ENCODE data around the gene ACKR2.
A peak's percentile ranks its signal among the peaks of the same experiment; 100 is the strongest.
"Not testable (repeated sequence)": the region's sequence is repeated elsewhere in the genome, so short reads cannot be mapped to it uniquely, and the experiment has no call there.

The ACKR2 gene

DNA sequence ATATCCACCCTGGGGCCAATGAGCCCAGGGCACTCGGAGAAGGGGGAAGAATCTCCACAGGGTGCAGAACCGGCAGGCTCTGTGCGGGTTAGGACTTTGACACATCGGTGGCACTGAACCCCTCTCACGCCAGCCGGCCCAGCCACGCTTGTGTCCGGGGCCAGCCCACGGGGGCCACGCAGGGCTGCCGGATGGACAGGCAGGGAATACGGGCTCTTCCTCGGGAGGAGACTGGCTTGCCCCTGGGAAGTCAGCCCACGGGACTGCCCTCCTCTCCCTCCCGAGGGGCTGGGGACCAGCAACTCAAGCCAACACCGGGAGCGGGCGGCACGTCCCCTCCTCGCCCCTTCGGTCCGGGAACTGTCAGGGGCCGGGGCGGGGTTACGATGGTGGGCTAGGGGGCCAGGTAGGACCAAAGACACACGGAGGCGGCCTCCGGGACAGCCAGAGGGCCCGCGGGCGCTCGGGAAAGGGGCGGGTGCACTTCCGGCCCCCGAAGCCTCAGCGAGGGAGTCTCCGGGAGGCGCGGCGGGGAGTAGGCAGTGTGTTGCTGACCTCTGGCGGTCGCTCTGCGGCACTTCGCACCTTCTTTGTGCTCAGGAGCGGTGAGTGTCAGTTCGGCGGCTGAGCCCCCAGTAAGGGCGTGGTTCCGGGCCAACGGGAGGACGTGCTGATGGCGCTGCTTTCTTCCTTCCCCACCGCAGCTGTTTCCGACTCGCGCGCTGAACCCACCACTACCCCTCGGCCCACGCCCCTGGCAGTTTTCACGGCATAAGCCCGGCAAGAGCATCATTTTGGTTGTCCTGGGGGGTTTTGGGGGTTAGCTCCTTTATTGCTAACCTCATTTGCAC lies 71.6 kb downstream of the ACKR2 start (continued):
- TF ChIP-seq, protein P1, sequence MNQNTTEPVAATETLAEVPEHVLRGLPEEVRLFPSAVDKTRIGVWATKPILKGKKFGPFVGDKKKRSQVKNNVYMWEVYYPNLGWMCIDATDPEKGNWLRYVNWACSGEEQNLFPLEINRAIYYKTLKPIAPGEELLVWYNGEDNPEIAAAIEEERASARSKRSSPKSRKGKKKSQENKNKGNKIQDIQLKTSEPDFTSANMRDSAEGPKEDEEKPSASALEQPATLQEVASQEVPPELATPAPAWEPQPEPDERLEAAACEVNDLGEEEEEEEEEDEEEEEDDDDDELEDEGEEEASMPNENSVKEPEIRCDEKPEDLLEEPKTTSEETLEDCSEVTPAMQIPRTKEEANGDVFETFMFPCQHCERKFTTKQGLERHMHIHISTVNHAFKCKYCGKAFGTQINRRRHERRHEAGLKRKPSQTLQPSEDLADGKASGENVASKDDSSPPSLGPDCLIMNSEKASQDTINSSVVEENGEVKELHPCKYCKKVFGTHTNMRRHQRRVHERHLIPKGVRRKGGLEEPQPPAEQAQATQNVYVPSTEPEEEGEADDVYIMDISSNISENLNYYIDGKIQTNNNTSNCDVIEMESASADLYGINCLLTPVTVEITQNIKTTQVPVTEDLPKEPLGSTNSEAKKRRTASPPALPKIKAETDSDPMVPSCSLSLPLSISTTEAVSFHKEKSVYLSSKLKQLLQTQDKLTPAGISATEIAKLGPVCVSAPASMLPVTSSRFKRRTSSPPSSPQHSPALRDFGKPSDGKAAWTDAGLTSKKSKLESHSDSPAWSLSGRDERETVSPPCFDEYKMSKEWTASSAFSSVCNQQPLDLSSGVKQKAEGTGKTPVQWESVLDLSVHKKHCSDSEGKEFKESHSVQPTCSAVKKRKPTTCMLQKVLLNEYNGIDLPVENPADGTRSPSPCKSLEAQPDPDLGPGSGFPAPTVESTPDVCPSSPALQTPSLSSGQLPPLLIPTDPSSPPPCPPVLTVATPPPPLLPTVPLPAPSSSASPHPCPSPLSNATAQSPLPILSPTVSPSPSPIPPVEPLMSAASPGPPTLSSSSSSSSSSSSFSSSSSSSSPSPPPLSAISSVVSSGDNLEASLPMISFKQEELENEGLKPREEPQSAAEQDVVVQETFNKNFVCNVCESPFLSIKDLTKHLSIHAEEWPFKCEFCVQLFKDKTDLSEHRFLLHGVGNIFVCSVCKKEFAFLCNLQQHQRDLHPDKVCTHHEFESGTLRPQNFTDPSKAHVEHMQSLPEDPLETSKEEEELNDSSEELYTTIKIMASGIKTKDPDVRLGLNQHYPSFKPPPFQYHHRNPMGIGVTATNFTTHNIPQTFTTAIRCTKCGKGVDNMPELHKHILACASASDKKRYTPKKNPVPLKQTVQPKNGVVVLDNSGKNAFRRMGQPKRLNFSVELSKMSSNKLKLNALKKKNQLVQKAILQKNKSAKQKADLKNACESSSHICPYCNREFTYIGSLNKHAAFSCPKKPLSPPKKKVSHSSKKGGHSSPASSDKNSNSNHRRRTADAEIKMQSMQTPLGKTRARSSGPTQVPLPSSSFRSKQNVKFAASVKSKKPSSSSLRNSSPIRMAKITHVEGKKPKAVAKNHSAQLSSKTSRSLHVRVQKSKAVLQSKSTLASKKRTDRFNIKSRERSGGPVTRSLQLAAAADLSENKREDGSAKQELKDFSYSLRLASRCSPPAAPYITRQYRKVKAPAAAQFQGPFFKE (tag by site-specific recombination; IDR thresholded peaks at IDR 0.05; ENCODE audit: borderline replicate concordance), result no peak
- TF ChIP-seq ZNF658 (tag by site-specific recombination; IDR thresholded peaks at IDR 0.05) (no peak), ZXDB (tag by site-specific recombination; IDR thresholded peaks at IDR 0.05) (peak; percentile 61), GLIS1 (tag by site-specific recombination; IDR thresholded peaks at IDR 0.05) (peak; percentile 83), HOXA7 (CRISPR knock-in tag; IDR thresholded peaks at IDR 0.05; ENCODE audit: borderline replicate concordance) (no peak), BCL11A (tag by site-specific recombination; IDR thresholded peaks at IDR 0.05; ENCODE audit: low read depth) (no peak), ZNF501 (tag by site-specific recombination; IDR thresholded peaks at IDR 0.05) (no peak), ZNF585B (tag by site-specific recombination; IDR thresholded peaks at IDR 0.05) (no peak), ZNF530 (tag by site-specific recombination; IDR thresholded peaks at IDR 0.05; ENCODE audit: low read depth) (no peak), ZNF423 (tag by site-specific recombination; IDR thresholded peaks at IDR 0.05) (no peak), ZFHX2 (tag by site-specific recombination; conservative IDR thresholded peaks at IDR 0.05) (peak; percentile 28; the same call in 1 of the 2 replicates), ZNF514 (tag by site-specific recombination; IDR thresholded peaks at IDR 0.05) (no peak), GLI2 (tag by site-specific recombination; IDR thresholded peaks at IDR 0.05; ENCODE audit: borderline replicate concordance, low read depth) (no peak), ZNF473 (tag by site-specific recombination; IDR thresholded peaks at IDR 0.05) (no peak), ZNF169 (tag by site-specific recombination; IDR thresholded peaks at IDR 0.05) (no peak)
- TF ChIP-seq, protein P2, sequence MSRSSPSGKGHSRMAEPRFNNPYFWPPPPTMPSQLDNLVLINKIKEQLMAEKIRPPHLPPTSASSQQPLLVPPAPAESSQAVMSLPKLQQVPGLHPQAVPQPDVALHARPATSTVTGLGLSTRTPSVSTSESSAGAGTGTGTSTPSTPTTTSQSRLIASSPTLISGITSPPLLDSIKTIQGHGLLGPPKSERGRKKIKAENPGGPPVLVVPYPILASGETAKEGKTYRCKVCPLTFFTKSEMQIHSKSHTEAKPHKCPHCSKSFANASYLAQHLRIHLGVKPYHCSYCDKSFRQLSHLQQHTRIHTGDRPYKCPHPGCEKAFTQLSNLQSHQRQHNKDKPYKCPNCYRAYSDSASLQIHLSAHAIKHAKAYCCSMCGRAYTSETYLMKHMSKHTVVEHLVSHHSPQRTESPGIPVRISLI (tag by site-specific recombination; IDR thresholded peaks at IDR 0.05), result no peak
- TF ChIP-seq, protein P3, sequence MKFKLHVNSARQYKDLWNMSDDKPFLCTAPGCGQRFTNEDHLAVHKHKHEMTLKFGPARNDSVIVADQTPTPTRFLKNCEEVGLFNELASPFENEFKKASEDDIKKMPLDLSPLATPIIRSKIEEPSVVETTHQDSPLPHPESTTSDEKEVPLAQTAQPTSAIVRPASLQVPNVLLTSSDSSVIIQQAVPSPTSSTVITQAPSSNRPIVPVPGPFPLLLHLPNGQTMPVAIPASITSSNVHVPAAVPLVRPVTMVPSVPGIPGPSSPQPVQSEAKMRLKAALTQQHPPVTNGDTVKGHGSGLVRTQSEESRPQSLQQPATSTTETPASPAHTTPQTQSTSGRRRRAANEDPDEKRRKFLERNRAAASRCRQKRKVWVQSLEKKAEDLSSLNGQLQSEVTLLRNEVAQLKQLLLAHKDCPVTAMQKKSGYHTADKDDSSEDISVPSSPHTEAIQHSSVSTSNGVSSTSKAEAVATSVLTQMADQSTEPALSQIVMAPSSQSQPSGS (tag by site-specific recombination; IDR thresholded peaks at IDR 0.05; ENCODE audit: low read depth), result no peak
- TF ChIP-seq, protein P4, sequence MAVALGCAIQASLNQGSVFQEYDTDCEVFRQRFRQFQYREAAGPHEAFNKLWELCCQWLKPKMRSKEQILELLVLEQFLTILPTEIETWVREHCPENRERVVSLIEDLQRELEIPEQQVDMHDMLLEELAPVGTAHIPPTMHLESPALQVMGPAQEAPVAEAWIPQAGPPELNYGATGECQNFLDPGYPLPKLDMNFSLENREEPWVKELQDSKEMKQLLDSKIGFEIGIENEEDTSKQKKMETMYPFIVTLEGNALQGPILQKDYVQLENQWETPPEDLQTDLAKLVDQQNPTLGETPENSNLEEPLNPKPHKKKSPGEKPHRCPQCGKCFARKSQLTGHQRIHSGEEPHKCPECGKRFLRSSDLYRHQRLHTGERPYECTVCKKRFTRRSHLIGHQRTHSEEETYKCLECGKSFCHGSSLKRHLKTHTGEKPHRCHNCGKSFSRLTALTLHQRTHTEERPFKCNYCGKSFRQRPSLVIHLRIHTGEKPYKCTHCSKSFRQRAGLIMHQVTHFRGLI (tag by site-specific recombination; IDR thresholded peaks at IDR 0.05), result no peak
- TF ChIP-seq, protein P5, sequence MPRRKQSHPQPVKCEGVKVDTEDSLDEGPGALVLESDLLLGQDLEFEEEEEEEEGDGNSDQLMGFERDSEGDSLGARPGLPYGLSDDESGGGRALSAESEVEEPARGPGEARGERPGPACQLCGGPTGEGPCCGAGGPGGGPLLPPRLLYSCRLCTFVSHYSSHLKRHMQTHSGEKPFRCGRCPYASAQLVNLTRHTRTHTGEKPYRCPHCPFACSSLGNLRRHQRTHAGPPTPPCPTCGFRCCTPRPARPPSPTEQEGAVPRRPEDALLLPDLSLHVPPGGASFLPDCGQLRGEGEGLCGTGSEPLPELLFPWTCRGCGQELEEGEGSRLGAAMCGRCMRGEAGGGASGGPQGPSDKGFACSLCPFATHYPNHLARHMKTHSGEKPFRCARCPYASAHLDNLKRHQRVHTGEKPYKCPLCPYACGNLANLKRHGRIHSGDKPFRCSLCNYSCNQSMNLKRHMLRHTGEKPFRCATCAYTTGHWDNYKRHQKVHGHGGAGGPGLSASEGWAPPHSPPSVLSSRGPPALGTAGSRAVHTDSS (tag by site-specific recombination; IDR thresholded peaks at IDR 0.05), result no peak

DNA sequence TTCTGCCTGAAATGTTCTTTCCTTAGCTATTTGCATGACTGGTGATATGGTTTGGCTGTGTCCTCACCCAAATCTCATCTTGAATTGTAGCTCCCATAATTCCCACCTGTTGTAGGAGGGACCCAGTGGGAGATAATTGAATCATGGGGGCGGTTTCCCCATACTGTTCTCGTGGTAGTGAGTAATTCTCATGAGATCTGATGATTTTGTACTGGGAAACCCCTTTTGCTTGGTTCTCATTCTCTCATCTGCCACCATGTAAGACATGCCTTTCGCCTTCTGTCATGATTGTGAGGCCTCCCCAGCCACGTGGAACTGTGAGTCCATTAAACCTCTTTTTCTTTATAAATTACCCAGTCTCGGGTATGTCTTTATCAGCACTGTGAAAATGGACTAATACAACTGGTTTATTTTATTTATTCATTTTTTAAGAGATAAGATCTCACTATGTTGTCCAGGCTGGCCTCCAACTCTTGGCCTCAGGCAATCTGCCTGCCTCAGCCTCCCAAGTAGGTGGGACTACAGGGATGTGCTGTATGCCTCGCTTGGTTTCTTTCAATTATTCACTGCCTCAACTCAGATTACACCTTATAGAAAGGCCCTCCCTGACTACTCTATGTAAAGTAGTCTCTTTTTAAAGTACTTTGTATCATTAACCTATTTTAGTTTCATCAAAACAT lies 74.1 kb downstream of the ACKR2 start:
- H3K4me1 ChIP-seq (ENCODE audit: control insufficient read depth, insufficient read depth, low read length); H3K36me3 ChIP-seq (ENCODE audit: control insufficient read depth in 2 of 2, insufficient read depth in 1 of 2, low read length in 2 of 2); H3K27ac ChIP-seq (ENCODE audit: extremely low read depth, low read depth, low read length); H3K4me3 ChIP-seq (ENCODE audit: low read depth, low read length); POLR2A ChIA-PET; H3K9me3 ChIP-seq (ENCODE audit: control insufficient read depth, insufficient read depth, low read depth, low read length): not testable (repeated sequence)
- CTCF ChIA-PET, result interaction anchor here (1.4 kb wide), 1 partner anchor 8 kb away, joined by 7 read pairs; no protein-coding TSS in a partner anchor

Data from HEK293 (cell line).